Muscle layer of colon (tissue), 2 donors: ENCODE data around the gene RRAGB.
"Not testable (repeated sequence)": the region's sequence is repeated elsewhere in the genome, so short reads cannot be mapped to it uniquely, and the experiment has no call there.

Experiments used
- H3K27ac ChIP-seq: one replicate; pipeline ENCODE4 v1.7.0; 2013; ENCODE audit warnings: low read depth, mild to moderate bottlenecking, low read length, moderate library complexity
- H3K27me3 ChIP-seq, 2 donors: one replicate each; pipeline ENCODE4 v1.7.0; 2013; ENCODE audit warnings: low read length in 2 of 2, mild to moderate bottlenecking in 2 of 2; ENCODE audit not compliant: insufficient read depth in 2 of 2, control insufficient read depth in 1 of 2
- H3K36me3 ChIP-seq: one replicate; pipeline ENCODE4 v1.7.0; 2013; ENCODE audit warnings: mild to moderate bottlenecking, low read length; ENCODE audit not compliant: insufficient read depth
- H3K4me1 ChIP-seq: one replicate; pipeline ENCODE4 v1.7.0; 2013; ENCODE audit warnings: mild to moderate bottlenecking, low read length; ENCODE audit not compliant: insufficient read depth
- H3K4me3 ChIP-seq, 2 donors: one replicate each; pipeline ENCODE4 v1.7.0; 2013; ENCODE audit warnings: low read length in 2 of 2, low read depth in 1 of 2, mild to moderate bottlenecking in 1 of 2, moderate library complexity in 1 of 2
- H3K9ac ChIP-seq: one replicate; pipeline ENCODE4 v1.7.0; 2013; ENCODE audit warnings: low read length
- H3K9me3 ChIP-seq: one replicate; pipeline ENCODE4 v1.7.0; 2013; ENCODE audit warnings: mild to moderate bottlenecking, low read length
- donor health status: abdominal sarcoma.
- donor health status: Adenocarcinoma of cecum.

RRAGB gene

DNA sequence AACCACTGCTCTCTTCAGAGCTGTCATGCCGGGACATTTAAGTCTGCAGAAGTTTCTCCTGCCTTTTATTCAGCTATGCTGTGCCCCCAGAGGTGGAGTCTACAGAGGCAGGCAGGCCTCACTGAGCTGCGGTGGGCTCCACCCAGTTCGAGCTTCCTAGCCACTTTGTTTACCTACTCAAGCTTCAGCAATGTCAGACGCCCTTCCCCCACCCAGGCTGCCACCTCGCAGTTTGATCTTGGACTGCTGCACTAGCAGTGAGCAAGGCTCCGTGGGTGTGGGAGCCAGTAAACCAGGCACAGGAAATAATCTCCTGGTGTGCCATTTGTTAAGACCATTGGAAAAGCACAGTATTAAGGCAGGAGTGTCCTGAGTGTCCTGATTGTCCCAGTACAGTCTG lies 56.9 kb downstream of the RRAGB start:
- H3K4me3 ChIP-seq, H3K36me3 ChIP-seq: not testable (repeated sequence)

DNA sequence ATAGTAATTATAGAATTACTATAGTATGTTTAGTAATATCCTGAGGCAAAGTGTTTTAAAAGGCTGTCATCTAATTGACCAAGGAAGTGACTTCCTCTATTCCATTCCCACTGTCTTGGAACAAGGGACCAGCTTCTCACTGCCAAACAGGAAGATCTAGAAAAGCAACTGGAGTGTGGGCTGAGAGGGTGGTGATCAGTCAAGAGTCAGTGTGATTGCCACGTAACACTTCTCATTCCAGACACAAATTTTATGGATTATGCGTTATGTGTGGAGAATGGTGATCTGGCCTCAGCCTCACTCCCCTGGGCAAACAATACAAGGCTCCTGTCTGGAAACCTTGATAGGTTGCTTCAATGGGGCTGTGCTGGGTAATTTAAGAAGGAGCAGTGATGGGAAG lies 60.0 kb downstream of the RRAGB start:
- no peak overlapping the region for H3K4me3 ChIP-seq
- no peak overlapping the region for H3K27ac ChIP-seq
- H3K9me3 ChIP-seq = no peaks in the 10 kb centered on the region
- H3K36me3 ChIP-seq = no peaks in the 10 kb centered on the region
- no peaks in the 10 kb centered on the region for H3K27me3 ChIP-seq
- no peak overlapping the region for H3K9ac ChIP-seq
- H3K4me1 ChIP-seq = no peaks in the 10 kb centered on the region

More for the DNA sequence above, 56.9 kb downstream of the RRAGB start:
- H3K9ac ChIP-seq, H3K27ac ChIP-seq, H3K27me3 ChIP-seq, H3K9me3 ChIP-seq, H3K4me1 ChIP-seq: not testable (repeated sequence)

- Histone ChIP-seq H3K9ac (no peak overlapping the region), H3K27me3 (no peaks in the 10 kb centered on the region), H3K4me3 (no peak overlapping the region), H3K27ac (no peak overlapping the region), H3K9me3 (no peaks in the 10 kb centered on the region), H3K4me1 (no peaks in the 10 kb centered on the region), H3K36me3 (no peaks in the 10 kb centered on the region)
These were observed 60.8 kb downstream of the RRAGB start for GRCh38 chrX:55778322-55778721.

DNA sequence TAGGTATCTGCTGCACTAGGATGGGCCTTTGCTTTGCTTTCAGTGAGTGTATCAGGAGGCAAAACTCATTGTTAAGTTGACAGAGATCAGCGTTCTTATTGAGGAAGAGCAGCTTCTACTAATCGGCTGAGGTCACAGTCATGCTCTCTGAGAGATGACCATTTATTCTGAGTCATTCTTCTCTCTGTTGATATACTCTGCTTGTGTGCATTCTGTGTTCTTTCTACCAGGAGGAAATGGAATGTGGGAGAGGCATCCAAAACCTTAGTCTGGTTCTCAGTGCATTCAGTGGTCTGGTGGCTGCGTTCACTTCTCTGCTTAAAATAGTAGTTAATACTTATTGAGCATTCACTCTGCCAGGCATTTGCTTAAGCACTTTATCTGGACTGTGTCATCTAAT lies 66.2 kb downstream of the RRAGB start:
- H3K9me3 ChIP-seq = no peaks in the 10 kb centered on the region
- no peak overlapping the region for H3K27ac ChIP-seq

DNA sequence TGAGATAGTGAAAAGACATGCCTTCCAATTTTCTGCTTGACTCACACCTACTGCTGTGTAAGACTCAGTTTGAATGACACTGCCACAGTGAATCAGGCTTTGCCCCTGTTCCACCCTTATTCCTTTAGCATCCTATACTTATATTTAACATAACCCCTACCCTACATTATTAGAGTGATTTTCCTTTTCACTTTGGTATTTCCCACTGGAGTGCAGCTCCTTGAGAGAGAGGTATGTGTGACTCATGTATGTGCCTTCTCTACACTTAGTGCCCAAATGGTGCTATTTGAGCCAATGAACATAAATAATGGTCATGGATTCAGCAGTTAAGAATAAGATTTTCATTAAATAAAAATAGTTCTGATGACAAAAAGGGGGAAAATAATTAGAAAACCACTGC lies 69.5 kb downstream of the RRAGB start:
- Histone ChIP-seq H3K9ac (no peak overlapping the region), H3K9me3 (no peaks in the 10 kb centered on the region), H3K36me3 (no peaks in the 10 kb centered on the region), H3K27me3 (no peaks in the 10 kb centered on the region), H3K27ac (no peak overlapping the region), H3K4me1 (no peaks in the 10 kb centered on the region), H3K4me3 (no peak overlapping the region)

More for the DNA sequence above, 66.2 kb downstream of the RRAGB start:
- Histone ChIP-seq H3K36me3 (no peaks in the 10 kb centered on the region), H3K27me3 (no peaks in the 10 kb centered on the region), H3K4me1 (no peaks in the 10 kb centered on the region), H3K9ac (no peak overlapping the region), H3K4me3 (no peak overlapping the region)

DNA sequence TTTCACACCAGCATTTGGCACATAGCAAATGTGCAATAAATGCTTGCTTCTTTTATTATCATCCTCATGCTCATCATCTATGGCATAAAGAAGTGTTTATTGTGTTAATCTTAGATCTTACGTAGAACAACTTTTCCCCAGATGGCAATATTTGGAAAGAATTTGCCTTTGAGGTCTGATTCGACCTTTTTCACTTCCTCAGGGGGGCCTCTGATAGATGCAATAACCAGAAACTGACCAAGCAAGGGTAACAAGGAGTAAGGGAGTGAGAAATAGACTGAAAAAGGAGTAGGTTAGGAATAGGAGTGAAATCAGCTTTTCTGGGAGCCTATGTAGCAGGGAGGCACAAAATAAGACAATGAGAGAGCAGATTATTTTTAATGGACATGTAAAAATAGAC lies 70.2 kb downstream of the RRAGB start:
- Histone ChIP-seq H3K27me3 (no peaks in the 10 kb centered on the region), H3K27ac (no peak overlapping the region), H3K9me3 (no peaks in the 10 kb centered on the region), H3K9ac (no peak overlapping the region), H3K4me1 (no peaks in the 10 kb centered on the region), H3K36me3 (no peaks in the 10 kb centered on the region), H3K4me3 (no peak overlapping the region)

DNA sequence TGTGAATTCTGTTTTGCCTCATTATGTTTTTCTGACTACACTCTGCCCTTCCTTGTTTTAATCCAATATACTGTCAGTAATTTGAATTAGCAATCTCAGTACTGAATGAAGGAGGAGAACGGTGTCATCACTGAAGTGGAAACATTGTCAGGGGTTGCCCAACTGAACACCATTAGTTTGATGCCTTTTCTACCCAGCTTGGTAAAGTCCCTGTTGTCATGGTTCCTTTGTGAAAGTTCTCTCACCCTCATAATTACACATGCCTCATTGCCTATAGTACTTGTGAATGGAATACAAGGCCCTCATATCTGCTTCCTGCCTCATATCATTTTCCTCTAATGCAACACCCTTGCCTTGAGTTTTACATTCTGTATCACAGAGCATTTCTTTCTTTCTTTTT lies 76.9 kb downstream of the RRAGB start:
- no peaks in the 10 kb centered on the region for H3K4me1 ChIP-seq
- H3K4me3 ChIP-seq = no peak overlapping the region
- no peaks in the 10 kb centered on the region for H3K9me3 ChIP-seq
- H3K27me3 ChIP-seq = no peaks in the 10 kb centered on the region
- no peak overlapping the region for H3K9ac ChIP-seq
- H3K27ac ChIP-seq = no peak overlapping the region
- H3K36me3 ChIP-seq = no peaks in the 10 kb centered on the region

DNA sequence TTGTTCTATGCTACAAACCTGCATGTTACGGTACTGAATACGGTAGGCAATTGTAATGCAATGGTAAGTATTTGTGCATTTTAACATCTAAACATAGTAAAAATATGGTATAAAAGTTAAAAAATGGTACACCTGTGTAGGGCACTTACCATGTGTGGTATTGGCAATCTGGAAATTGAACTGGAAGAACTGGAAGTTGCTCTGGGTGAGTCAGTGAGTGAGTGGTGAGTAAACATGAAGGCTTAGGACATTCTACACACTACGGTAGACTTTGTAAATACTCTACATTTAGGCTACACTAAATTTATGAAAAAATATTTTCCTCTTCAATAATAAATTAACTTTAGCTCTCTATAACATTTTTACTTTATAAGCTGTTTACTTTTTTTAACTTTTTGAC lies 78.9 kb downstream of the RRAGB start:
- no peaks in the 10 kb centered on the region for H3K27me3 ChIP-seq
- no peaks in the 10 kb centered on the region for H3K9me3 ChIP-seq
- no peaks in the 10 kb centered on the region for H3K4me1 ChIP-seq
- no peak overlapping the region for H3K4me3 ChIP-seq
- H3K36me3 ChIP-seq = no peaks in the 10 kb centered on the region
- no peak overlapping the region for H3K27ac ChIP-seq
- H3K9ac ChIP-seq = no peak overlapping the region

GRCh38 chrX:55801811-55802210 lies 84.3 kb downstream of the RRAGB start:
- Histone ChIP-seq H3K9me3 (no peaks in the 10 kb centered on the region), H3K27me3 (no peaks in the 10 kb centered on the region), H3K27ac (no peak overlapping the region), H3K9ac (no peak overlapping the region), H3K36me3 (no peaks in the 10 kb centered on the region), H3K4me3 (no peak overlapping the region), H3K4me1 (no peaks in the 10 kb centered on the region)
